Erythroblast (primary cell): ENCODE results near the gene ZCCHC7.

Source experiments
- DNase-seq, 2 experiments: peaks; one replicate each; lab custom pipeline; 2025; lab: John Stamatoyannopoulos, UW
- GATA1 ChIP-seq: IDR thresholded peaks from 2 replicates; pipeline ENCODE4 v1.6.1; 2011; ENCODE audit warnings: low read depth, mild to moderate bottlenecking, control low read depth, low read length, moderate library complexity
- POLR2A ChIP-seq: IDR thresholded peaks from 2 replicates; pipeline ENCODE4 v1.6.1; 2011; ENCODE audit warnings: mild to moderate bottlenecking, low read length

Gene ZCCHC7

GRCh38 chr9:37406603-37407401, 286.4 kb downstream of the ZCCHC7 start:
- DNase-seq, result no peak
- no peak for TF ChIP-seq GATA1
- TF ChIP-seq POLR2A, result no peak

GRCh38 chr9:37407468-37407867, 287.1 kb downstream of the ZCCHC7 start:
- no peak for DNase-seq
- TF ChIP-seq POLR2A (no peak), GATA1 (no peak)
